Fibroblast of mammary gland (primary cell): ENCODE data around the gene APOBEC3C.
"Not testable (repeated sequence)": the region's sequence is repeated elsewhere in the genome, so short reads cannot be mapped to it uniquely, and the experiment has no call there.

Experiments used
- DNase-seq: peaks from one replicate; pipeline ENCODE4 v3.0.0-alpha.2; 2010; ENCODE audit warnings: low read depth
- H3K4me3 ChIP-seq: 2 replicates; pipeline ENCODE4 v1.5.1; 2011; ENCODE audit warnings: low read depth, mild to moderate bottlenecking, low read length, moderate library complexity; ENCODE audit not compliant: control insufficient read depth
- CTCF ChIP-seq: conservative IDR thresholded peaks from 2 replicates; pipeline ENCODE4 v1.5.1; 2011; ENCODE audit warnings: low read depth, low read length, inconsistent platforms; ENCODE audit not compliant: control insufficient read depth, insufficient read depth

The APOBEC3C gene

DNA sequence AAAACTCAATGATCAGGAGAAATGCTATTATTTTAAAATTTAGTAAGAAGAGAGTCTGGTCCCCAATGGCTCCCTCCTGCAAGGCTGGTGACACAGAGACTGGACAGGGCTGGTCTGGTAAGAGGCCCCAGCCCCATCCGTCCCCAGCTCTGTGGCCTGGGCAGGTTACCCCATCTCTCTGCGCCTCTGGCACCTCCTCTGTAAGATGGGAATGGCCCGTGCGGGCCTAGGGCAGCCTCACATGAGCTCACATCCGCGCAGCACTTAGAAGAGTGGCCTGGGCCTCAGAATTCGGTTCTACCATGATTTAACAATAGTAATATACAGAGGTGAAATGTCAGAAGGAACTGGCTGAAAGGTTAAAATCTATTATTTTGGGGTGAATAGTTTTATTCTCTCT lies 27.9 kb downstream of the APOBEC3C start:
- H3K4me3 ChIP-seq, result no peak overlapping the region
- TF ChIP-seq CTCF, result no peak
- DNase-seq, result no peak

- DNase-seq, H3K4me3 ChIP-seq: not testable (repeated sequence)
Measured at GRCh38 chr22:39043063-39043462, 29.0 kb downstream of the APOBEC3C start.

GRCh38 chr22:39045136-39045535 lies 31.1 kb downstream of the APOBEC3C start:
- not testable (repeated sequence) for DNase-seq, H3K4me3 ChIP-seq

DNA sequence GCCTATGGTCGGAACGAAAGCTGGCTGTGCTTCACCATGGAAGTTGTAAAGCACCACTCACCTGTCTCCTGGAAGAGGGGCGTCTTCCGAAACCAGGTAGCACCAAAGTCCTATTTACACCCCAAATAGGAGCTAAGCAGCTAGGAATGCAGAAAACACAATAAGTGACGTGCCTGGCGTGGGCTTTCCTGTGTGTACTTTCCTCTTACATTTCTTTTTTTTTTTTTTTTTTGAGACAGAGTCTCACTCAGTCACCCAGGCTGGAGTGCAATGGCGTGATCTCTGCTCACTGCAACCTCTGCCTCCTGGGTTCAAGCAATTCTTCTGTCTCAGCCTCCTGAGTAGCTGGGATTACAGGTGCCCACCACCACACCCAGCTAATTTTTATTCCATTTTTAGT lies 35.4 kb downstream of the APOBEC3C start:
- not testable (repeated sequence) for H3K4me3 ChIP-seq, DNase-seq

GRCh38 chr22:39051844-39052495 lies 37.9 kb downstream of the APOBEC3C start:
- not testable (repeated sequence) for DNase-seq, H3K4me3 ChIP-seq

- DNase-seq, result no peak
- TF ChIP-seq CTCF, result no peak
- no peak overlapping the region for H3K4me3 ChIP-seq
Measured at GRCh38 chr22:39055658-39056057, 41.6 kb downstream of the APOBEC3C start.

GRCh38 chr22:39061290-39061689 lies 47.2 kb downstream of the APOBEC3C start:
- H3K4me3 ChIP-seq, result not testable (repeated sequence)

DNA sequence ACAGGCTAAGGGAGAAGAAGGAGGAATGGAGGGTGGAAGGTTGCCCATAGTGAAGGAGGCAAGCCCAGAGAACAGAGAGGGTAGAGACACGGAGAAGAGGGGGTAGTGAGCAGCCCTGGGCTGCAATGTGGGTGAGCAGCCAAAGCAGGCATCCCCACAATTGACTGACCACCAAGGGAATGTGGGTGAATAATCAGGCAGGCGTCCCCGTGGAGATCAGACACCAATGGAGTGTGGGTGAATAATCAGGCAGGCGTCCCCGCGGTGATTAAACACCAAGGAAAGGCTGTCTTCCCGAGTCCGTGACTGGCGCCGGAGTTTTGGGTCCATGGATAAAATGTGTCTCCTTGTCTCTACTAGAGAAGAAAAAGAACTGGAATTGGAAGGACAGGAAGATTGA lies 47.9 kb downstream of the APOBEC3C start:
- DNase-seq, H3K4me3 ChIP-seq: not testable (repeated sequence)

More at GRCh38 chr22:39061290-39061689, 47.2 kb downstream of the APOBEC3C start:
- not testable (repeated sequence) for DNase-seq

DNA sequence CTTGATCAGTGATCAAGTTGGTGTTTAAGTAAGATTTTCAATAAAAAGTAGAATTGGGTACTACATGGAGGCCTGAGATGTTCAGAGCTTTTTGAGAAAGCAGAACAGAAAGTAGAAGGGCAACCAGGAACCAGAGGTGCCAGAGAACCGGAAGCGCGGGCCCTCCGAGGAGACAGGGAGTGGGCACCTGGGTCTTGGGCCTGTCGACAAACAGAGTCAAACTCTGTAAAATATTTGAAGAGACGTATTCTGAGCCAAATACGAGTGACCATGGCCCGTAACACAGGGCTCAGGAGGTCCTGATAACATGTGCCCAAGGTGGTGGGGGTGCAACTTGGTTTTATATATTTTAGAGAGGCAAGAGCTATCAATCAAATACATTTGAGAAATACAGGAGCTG lies 49.8 kb downstream of the APOBEC3C start:
- not testable (repeated sequence) for H3K4me3 ChIP-seq, DNase-seq

DNA sequence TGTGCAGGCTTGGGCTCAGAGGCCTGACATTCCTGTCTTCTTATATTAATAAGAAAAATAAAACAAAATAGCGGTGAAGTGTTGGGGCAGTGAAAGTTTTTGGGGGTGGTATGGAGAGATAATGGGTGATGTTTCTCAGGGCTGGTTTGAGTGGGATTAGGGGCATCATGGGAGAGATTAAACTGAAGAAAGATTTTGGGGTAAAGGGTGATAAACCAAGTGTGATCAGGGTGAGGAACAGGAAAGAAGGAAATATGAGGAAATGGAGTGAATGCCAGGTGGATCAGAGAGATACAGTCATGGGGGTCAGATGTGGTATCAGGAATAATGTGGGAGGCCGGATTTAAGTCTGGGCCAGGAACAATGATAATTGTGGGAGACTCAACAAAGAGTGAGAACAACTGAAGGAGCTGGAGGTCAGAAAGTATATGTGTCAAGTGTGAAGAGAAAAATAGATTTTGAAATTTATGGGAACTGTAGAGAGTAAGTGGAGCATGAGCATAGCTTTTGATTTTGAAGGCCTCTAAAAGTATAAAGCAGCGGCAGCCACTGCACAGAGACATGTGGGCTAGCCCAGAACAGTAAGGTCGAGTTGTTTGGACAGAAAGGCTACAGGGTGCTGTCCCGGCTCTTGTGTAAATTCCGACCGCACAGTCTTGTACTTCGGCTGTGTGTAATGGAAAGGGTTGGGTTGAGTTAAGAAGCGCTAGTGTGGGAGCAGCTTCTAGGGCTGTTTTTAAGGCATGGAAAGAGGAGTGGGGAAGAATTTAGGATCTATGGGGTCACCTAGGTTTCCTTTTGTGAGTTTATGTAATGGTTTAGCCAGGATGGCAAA lies 52.6 kb downstream of the APOBEC3C start:
- not testable (repeated sequence) for H3K4me3 ChIP-seq, DNase-seq

DNA sequence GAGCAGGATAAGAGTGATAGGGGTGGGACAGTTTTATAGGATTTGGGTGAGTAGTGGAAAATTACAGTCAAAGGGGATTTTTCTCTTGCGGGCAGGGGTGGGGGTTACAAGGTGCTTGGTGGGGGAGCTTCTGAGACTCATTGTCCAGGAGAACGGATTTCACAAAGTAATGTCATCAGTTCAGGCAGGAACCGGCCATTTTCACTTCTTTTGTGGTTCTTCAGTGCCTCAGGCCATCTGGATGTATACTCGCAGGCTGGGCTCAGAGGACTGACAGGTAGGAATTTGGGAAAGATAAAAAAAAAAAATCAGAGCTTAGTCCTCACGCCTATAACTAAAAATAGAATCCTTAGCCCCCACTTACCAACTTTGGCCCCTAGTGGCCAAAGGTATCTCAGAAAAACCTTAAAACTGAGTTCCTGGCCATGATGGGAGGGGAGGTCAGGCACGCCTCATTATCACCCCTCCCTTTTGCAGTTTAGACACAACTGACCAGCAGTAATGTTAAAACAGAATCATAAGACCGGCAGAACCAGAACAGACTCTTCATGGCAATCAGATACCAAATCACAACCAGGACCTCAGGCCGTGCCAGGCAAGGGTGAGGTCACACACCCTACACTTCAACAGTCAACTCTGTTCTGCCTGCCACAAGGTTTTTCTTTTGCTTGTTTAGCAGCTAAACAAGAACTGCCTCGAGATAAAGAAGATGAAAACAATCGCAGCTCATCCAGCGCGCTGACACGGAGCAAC lies 54.2 kb downstream of the APOBEC3C start:
- DNase-seq, result no peak
- H3K4me3 ChIP-seq, result no peak overlapping the region
- TF ChIP-seq CTCF, result no peak
